HuH-7.5 (cell line): ENCODE data around the gene CHCHD6.

Source experiments
- DNase-seq: peaks from one replicate; pipeline ENCODE4 v3.0.0; 2011; ENCODE audit warnings: low spot score

CHCHD6 gene

GRCh38 chr3:126859415-126860246, 155.6 kb downstream of the CHCHD6 start:
- no peak for DNase-seq

- no peak for DNase-seq
Measured at GRCh38 chr3:126865736-126866135, 161.7 kb downstream of the CHCHD6 start.

- DNase-seq = no peak
Measured at GRCh38 chr3:126866175-126866759, 162.2 kb downstream of the CHCHD6 start.

GRCh38 chr3:126867190-126867862, 163.3 kb downstream of the CHCHD6 start:
- DNase-seq = no peak

GRCh38 chr3:126867863-126868200, 163.8 kb downstream of the CHCHD6 start:
- no peak for DNase-seq

- DNase-seq = no peak
Measured at GRCh38 chr3:126870608-126871210, 166.7 kb downstream of the CHCHD6 start.

GRCh38 chr3:126872701-126873342, 168.8 kb downstream of the CHCHD6 start:
- DNase-seq = no peak

GRCh38 chr3:126873416-126873815, 169.4 kb downstream of the CHCHD6 start:
- no peak for DNase-seq

GRCh38 chr3:126878664-126879063, 174.6 kb downstream of the CHCHD6 start:
- no peak for DNase-seq

GRCh38 chr3:126880901-126881300, 176.9 kb downstream of the CHCHD6 start:
- no peak for DNase-seq

GRCh38 chr3:126881861-126882260, 177.8 kb downstream of the CHCHD6 start:
- DNase-seq = no peak

- no peak for DNase-seq
Measured at GRCh38 chr3:126883241-126883640, 179.2 kb downstream of the CHCHD6 start.

- no peak for DNase-seq
Measured at GRCh38 chr3:126885425-126885824, 181.4 kb downstream of the CHCHD6 start.

- no peak for DNase-seq
Measured at GRCh38 chr3:126886217-126886616, 182.2 kb downstream of the CHCHD6 start.

GRCh38 chr3:126887686-126888085, 183.6 kb downstream of the CHCHD6 start:
- no peak for DNase-seq

- DNase-seq = no peak
Measured at GRCh38 chr3:126888186-126888760, 184.2 kb downstream of the CHCHD6 start.

- DNase-seq = no peak
Measured at GRCh38 chr3:126889276-126890201, 185.5 kb downstream of the CHCHD6 start.

- DNase-seq = no peak
Measured at GRCh38 chr3:126891141-126891540, 187.1 kb downstream of the CHCHD6 start.

GRCh38 chr3:126891791-126892190, 187.8 kb downstream of the CHCHD6 start:
- DNase-seq = no peak

- DNase-seq = no peak
Measured at GRCh38 chr3:126893651-126894050, 189.6 kb downstream of the CHCHD6 start.

- no peak for DNase-seq
Measured at GRCh38 chr3:126894475-126894874, 190.4 kb downstream of the CHCHD6 start.
